GM12878 (cell line): ENCODE results near the gene OLFML3. TPM values are rescaled to one million over a fixed set of nuclear protein-coding genes. Genes with fewer than 3 reads are reported as not detected.

ENCODE experiments used
- ATAC-seq: fragments of 200-7000 bp; cut with Tn5 transposase; 3 replicates; pipeline ENCODE4 v1.9.1; 2020; ENCODE audit warnings: mild to moderate bottlenecking, moderate library complexity
- BruUV-seq: library from RNA; stranded (reverse); fragments of 400-500 nt; replicated peaks from 2 replicates; lab custom pipeline; 2021; lab: Mats Ljungman, UMichigan
- CTCF ChIA-PET: fragments of 300-600 bp; sonication (Branson Sonifier 250); formaldehyde crosslinking; extraction: SDS; loops from one replicate; lab custom pipeline; 2021; ENCODE audit warnings: inconsistent platforms; lab: Yijun Ruan, JAX
- POLR2A ChIA-PET: fragments of 350-600 bp; formaldehyde crosslinking; extraction: SDS; loops from one replicate; lab custom pipeline; 2021; ENCODE audit warnings: inconsistent platforms; lab: Charles Lee
- RAD21 ChIA-PET: fragments of 300-600 bp; sonication (Branson Sonifier 250); formaldehyde crosslinking; loops from one replicate; lab custom pipeline; 2023; ENCODE audit warnings: antibody characterized with exemption; ENCODE audit not compliant: unreplicated experiment; lab: Charles Lee
- SMC1A ChIA-PET: fragments of 300-600 bp; sonication (Branson Sonifier 250); formaldehyde crosslinking; loops from one replicate; lab custom pipeline; 2023; ENCODE audit not compliant: unreplicated experiment, uncharacterized antibody; lab: Charles Lee
- DNase-seq: peaks from one replicate; pipeline ENCODE4 v3.0.0-alpha.2; 2011; ENCODE audit warnings: low read depth, low spot score
- FAIRE-seq: peaks from 3 replicates; lab custom pipeline; 2011; peaks lifted over from hg19 to GRCh38; lab: Jason Lieb, UNC
- H2AFZ ChIP-seq: 2 replicates; pipeline ENCODE4 v1.6.0; 2011; ENCODE audit warnings: low read depth, low read length, control low read depth; ENCODE audit not compliant: control insufficient read depth
- H3K27ac ChIP-seq: 2 replicates; pipeline ENCODE4 v1.5.1; 2011; ENCODE audit warnings: control low read depth; ENCODE audit not compliant: control insufficient read depth, insufficient read depth
- H3K27me3 ChIP-seq, 2 experiments: replicated peaks in 1 of 2; 2 replicates each; pipeline versions ENCODE4 v1.6.0 to v1.6.1; 2011; ENCODE audit warnings: low read length in 1 of 2; ENCODE audit not compliant: control insufficient read depth in 2 of 2, insufficient read depth in 2 of 2
- H3K36me3 ChIP-seq, 2 experiments: 2 replicates each; pipeline ENCODE4 v1.5.1; 2011; ENCODE audit warnings: low read length in 1 of 2; ENCODE audit not compliant: control insufficient read depth in 2 of 2, insufficient read depth in 2 of 2
- H3K4me1 ChIP-seq: 2 replicates; pipeline ENCODE4 v1.6.1; 2011; ENCODE audit warnings: mild to moderate bottlenecking, low read length, moderate library complexity, mixed read lengths; ENCODE audit not compliant: control insufficient read depth, insufficient read depth
- H3K4me2 ChIP-seq: 2 replicates; pipeline ENCODE4 v1.6.0; 2011; ENCODE audit warnings: control low read depth; ENCODE audit not compliant: control insufficient read depth, insufficient read depth
- H3K4me3 ChIP-seq: fragments of 200-600 bp; sonication (generic); 2 replicates; pipeline ENCODE4 v1.5.1; 2016
- H3K79me2 ChIP-seq: 2 replicates; pipeline ENCODE4 v1.6.0; 2011; ENCODE audit warnings: low read length; ENCODE audit not compliant: control insufficient read depth, insufficient read depth
- H3K9ac ChIP-seq: 2 replicates; pipeline ENCODE4 v1.8.0; 2011; ENCODE audit warnings: low read length, control low read depth, mixed read lengths; ENCODE audit not compliant: control insufficient read depth, insufficient read depth
- H3K9me3 ChIP-seq: replicated peaks from 3 replicates; pipeline ENCODE4 v1.5.1; 2011; ENCODE audit warnings: mild to moderate bottlenecking, low read length; ENCODE audit not compliant: control insufficient read depth, insufficient read depth
- H4K20me1 ChIP-seq: 2 replicates; pipeline ENCODE4 v1.6.0; 2011; ENCODE audit not compliant: control insufficient read depth, insufficient read depth
- LARP7 ChIP-seq: fragments of 450-650 bp; IDR thresholded peaks from 2 replicates; pipeline ENCODE4 v1.6.1; 2017; ENCODE audit warnings: mild to moderate bottlenecking
- NRF1 ChIP-seq: conservative IDR thresholded peaks from 2 replicates; pipeline ENCODE4 v1.6.1; 2011; ENCODE audit warnings: mild to moderate bottlenecking, low read depth, low read length, improper control_type of control experiment
- PML ChIP-seq: IDR thresholded peaks from 2 replicates; pipeline ENCODE4 v1.6.1; 2012; ENCODE audit warnings: low read length, inconsistent platforms
- SMC3 ChIP-seq: IDR thresholded peaks from 2 replicates; pipeline ENCODE4 v1.6.1; 2011; ENCODE audit warnings: low read length, improper control_type of control experiment, borderline replicate concordance
- TAF1 ChIP-seq: IDR thresholded peaks from 2 replicates; pipeline ENCODE4 v1.6.1; 2011; ENCODE audit warnings: mild to moderate bottlenecking, low read depth, low read length, borderline replicate concordance
- WGBS: methylation state at CpG from one replicate; pipeline ENCODE4 v1.1.6; 2016; ENCODE audit warnings: low lambda C conversion rate; ENCODE audit not compliant: insufficient replicate concordance, insufficient coverage; ENCODE audit errors: missing lambda C conversion rate; 5-methylcytosine and 5-hydroxymethylcytosine counted together
- in situ Hi-C: fragments of 300-500 bp; cut with MboI; formaldehyde crosslinking; loops from 9 replicates; pipeline ENCODE4 v1.14.3; 2018; ENCODE audit warnings: mixed read lengths
- intact Hi-C: fragments of 100-400 bp; cut with micrococcal nuclease; formaldehyde crosslinking; loops from one replicate; pipeline ENCODE4 v1.14.2; 2022; ENCODE audit not compliant: unreplicated experiment
- polyA plus RNA-seq, 11 experiments: library from polyadenylated mRNA; depleted of rRNA in 4 of 11; unstranded in 6 of 11; stranded (reverse) in 5 of 11; fragments of >200 nt; fragmentation: Nextera tagmentation in 4 of 11; fragmentation: Illumina TruSeq in 1 of 11; extraction: Ambion mirVana in 4 of 11; extraction: Trizol in 1 of 11; gene quantifications; 1 replicate in 1 of 11; 2 replicates in 10 of 11; pipeline versions ENCODE4 v1.2.1 to v1.2.3, GENCODE V29; 2011 to 2016; ENCODE audit warnings: inconsistent platforms in 2 of 11, missing spikeins in 2 of 11, low read depth in 1 of 11
- total RNA-seq, 4 experiments: library from RNA; depleted of rRNA in 3 of 4; stranded (reverse); fragments of >200 nt in 3 of 4; fragmentation: Illumina TruSeq in 1 of 4; extraction: Trizol in 1 of 4; gene quantifications; 2 replicates each; pipeline versions ENCODE4 v1.2.1 to v1.2.3, GENCODE V29; 2013 to 2021
- TF ChIP-seq, protein P1 (sequence below): fragments of 450-650 bp; conservative IDR thresholded peaks from 2 replicates; pipeline ENCODE4 v1.6.1; 2017; ENCODE audit warnings: mild to moderate bottlenecking, moderate library complexity

The OLFML3 gene
- total and polyA plus RNA-seq, 10 of the 15 experiments (the other 5 are each of a cell fraction or from before 2014, with no cell fraction given), result 0.03 TPM; not detected in 9

DNA sequence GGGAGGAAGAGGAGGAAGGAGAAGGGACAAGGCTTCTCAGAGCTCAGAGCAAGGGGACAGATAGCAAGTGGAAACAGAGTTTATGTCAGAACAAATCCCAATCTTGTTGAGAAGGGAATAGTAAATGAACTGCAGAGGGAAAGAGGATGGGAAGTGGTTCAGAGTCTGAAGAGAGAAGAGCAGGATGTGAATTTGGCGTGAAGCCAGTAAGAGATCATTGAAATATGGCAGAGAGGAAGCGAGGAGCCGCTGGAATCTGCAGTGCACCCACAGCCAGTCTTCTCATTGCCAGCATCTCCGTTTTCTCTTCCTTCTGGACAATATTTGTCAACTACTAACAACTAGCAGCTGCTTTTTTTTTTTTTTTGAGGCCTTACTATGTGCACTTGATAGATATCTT is 19.1 kb downstream of the OLFML3 start:
- H2AFZ ChIP-seq, result no peak overlapping the region
- CTCF ChIA-PET, result interaction anchor here (1.0 to 1.3 kb wide), 2 partner anchors 11 to 20 kb away, joined by 3 to 4 read pairs; no protein-coding TSS in a partner anchor
- no peak overlapping the region for H3K9ac ChIP-seq
- DNase-seq (no peak), ATAC-seq (no peak), FAIRE-seq (no peak)
- no peaks in the 10 kb centered on the region for H3K27me3 ChIP-seq
- H3K4me3 ChIP-seq, result no peak overlapping the region
- peaks cover 8% of the 10 kb centered on the region; the same call in 2 of the 3 replicates for H3K9me3 ChIP-seq
- SMC1A ChIA-PET, result no interaction called here
- no TSS peak for BruUV-seq
- H3K27ac ChIP-seq, result no peak overlapping the region
- no peaks in the 10 kb centered on the region for H3K4me1 ChIP-seq
- H4K20me1 ChIP-seq, result no peaks in the 10 kb centered on the region
- TF ChIP-seq SMC3 (no peak), TAF1 (no peak), PML (no peak), LARP7 (no peak)
- TF ChIP-seq, protein P1, sequence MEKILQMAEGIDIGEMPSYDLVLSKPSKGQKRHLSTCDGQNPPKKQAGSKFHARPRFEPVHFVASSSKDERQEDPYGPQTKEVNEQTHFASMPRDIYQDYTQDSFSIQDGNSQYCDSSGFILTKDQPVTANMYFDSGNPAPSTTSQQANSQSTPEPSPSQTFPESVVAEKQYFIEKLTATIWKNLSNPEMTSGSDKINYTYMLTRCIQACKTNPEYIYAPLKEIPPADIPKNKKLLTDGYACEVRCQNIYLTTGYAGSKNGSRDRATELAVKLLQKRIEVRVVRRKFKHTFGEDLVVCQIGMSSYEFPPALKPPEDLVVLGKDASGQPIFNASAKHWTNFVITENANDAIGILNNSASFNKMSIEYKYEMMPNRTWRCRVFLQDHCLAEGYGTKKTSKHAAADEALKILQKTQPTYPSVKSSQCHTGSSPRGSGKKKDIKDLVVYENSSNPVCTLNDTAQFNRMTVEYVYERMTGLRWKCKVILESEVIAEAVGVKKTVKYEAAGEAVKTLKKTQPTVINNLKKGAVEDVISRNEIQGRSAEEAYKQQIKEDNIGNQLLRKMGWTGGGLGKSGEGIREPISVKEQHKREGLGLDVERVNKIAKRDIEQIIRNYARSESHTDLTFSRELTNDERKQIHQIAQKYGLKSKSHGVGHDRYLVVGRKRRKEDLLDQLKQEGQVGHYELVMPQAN, result no peak
- H3K36me3 ChIP-seq, result no peaks in the 10 kb centered on the region; a peak in 1 of 4 replicates
- WGBS, result 7% methylated on average over 4 of the region's 4 CpGs
- intact Hi-C loops, result no loop called here
- no peak overlapping the region for H3K4me2 ChIP-seq
- in situ Hi-C loops, result no loop called here
- no peaks in the 10 kb centered on the region for H3K79me2 ChIP-seq
- POLR2A ChIA-PET, result no interaction called here
- RAD21 ChIA-PET, result no interaction called here

DNA sequence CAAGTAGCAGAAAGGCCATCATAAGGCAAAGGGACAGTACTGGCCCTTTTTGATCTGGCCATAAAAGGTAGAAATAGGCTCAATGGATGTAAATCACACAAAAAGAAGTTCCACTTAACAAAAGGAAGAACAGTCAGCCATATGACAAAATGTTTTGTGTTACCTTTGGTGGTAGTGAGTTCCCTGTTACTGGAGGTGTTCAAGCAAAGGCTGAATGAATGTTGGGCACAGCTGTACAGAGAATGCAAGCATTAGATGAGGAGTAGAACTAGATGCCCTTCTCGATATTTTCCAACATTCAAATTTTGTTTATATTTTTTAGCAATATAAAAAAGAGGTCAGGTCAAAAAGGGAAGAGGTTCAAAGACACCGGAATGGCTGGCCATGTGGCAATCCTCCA is 20.0 kb downstream of the OLFML3 start:
- no peaks in the 10 kb centered on the region for H3K36me3 ChIP-seq
- ChIA-PET CTCF (no interaction called here), POLR2A (no interaction called here), SMC1A (no interaction called here), RAD21 (no interaction called here)
- H3K27ac ChIP-seq, result no peak overlapping the region
- in situ Hi-C loops (no loop called here), intact Hi-C loops (no loop called here)
- H4K20me1 ChIP-seq, result no peaks in the 10 kb centered on the region
- WGBS, result 61% methylated on average over 2 of the region's 2 CpGs
- no peak overlapping the region for H3K4me3 ChIP-seq
- ATAC-seq (no peak), DNase-seq (no peak), FAIRE-seq (no peak)
- no peak overlapping the region for H2AFZ ChIP-seq
- no peaks in the 10 kb centered on the region for H3K4me1 ChIP-seq
- no peak overlapping the region for H3K9ac ChIP-seq
- no peaks in the 10 kb centered on the region for H3K27me3 ChIP-seq
- TF ChIP-seq NRF1, result no peak
- BruUV-seq, result no TSS peak
- H3K9me3 ChIP-seq, result peaks cover 3% of the 10 kb centered on the region; the same call in 2 of the 3 replicates
- no peak overlapping the region for H3K4me2 ChIP-seq
- H3K79me2 ChIP-seq, result no peaks in the 10 kb centered on the region
